Glutamatergic neuron (in vitro differentiated cells): ENCODE measurements around the gene NUP98. TPM values are rescaled to one million over a fixed set of nuclear protein-coding genes. Genes with fewer than 3 reads are reported as not detected.

ENCODE experiments used
- DNase-seq: peaks from one replicate; pipeline ENCODE4 v3.0.0; 2022
- H3K27ac Mint-ChIP-seq: one replicate; pipeline ENCODE4 v1.8.0; 2020; ENCODE audit warnings: mild to moderate bottlenecking, mixed read lengths, inconsistent platforms; ENCODE audit not compliant: unreplicated experiment
- H3K27me3 Mint-ChIP-seq: one replicate; pipeline ENCODE4 v1.8.0; 2020; ENCODE audit warnings: mild to moderate bottlenecking, moderate library complexity, mixed read lengths, inconsistent platforms; ENCODE audit not compliant: unreplicated experiment
- H3K36me3 Mint-ChIP-seq: one replicate; pipeline ENCODE4 v1.8.0; 2020; ENCODE audit warnings: mild to moderate bottlenecking, mixed read lengths, inconsistent platforms; ENCODE audit not compliant: unreplicated experiment
- H3K4me1 Mint-ChIP-seq: one replicate; pipeline ENCODE4 v1.8.0; 2020; ENCODE audit warnings: mild to moderate bottlenecking, low read depth, mixed read lengths, inconsistent platforms; ENCODE audit not compliant: unreplicated experiment
- H3K4me3 Mint-ChIP-seq: one replicate; pipeline ENCODE4 v1.8.0; 2020; ENCODE audit warnings: mild to moderate bottlenecking, mixed read lengths, inconsistent platforms; ENCODE audit not compliant: unreplicated experiment
- H3K9me3 Mint-ChIP-seq: one replicate; pipeline ENCODE4 v1.8.0; 2020; ENCODE audit warnings: mild to moderate bottlenecking, moderate library complexity, mixed read lengths, inconsistent platforms; ENCODE audit not compliant: unreplicated experiment
- CTCF ChIP-seq: fragments of 200-600 bp; sonication (generic); IDR thresholded peaks from one replicate; pipeline ENCODE4 v1.5.0; 2021; ENCODE audit not compliant: partially characterized antibody, unreplicated experiment
- total RNA-seq: library from RNA; stranded (reverse); fragmentation: NEBNext Ultra II Directional; extraction: Animal tissue kit (Norgen Biotek cat#: 25700); gene quantifications from one replicate; pipeline ENCODE4 v1.2.1, GENCODE V29; 2021; ENCODE audit not compliant: unreplicated experiment

Gene NUP98
- total RNA-seq, 1 donor from 2014 or later, result 49.6 TPM

GRCh38 chr11:3840870-3841425 lies 43.6 kb upstream of the NUP98 start, which contains the start of gene RHOG:
RHOG (minus strand) TSS chr11:3840959; CDS start chr11:3828138, 12,821 bp downstream.
- H3K27me3 Mint-ChIP-seq, result peaks cover 12% of the 10 kb centered on the region
- no peak for TF ChIP-seq CTCF
- H3K36me3 Mint-ChIP-seq, result peaks cover 6% of the 10 kb centered on the region
- DNase-seq, result peak; percentile 75
- H3K27ac Mint-ChIP-seq, result peak within 1 kb of the TSS; percentile 15
- peak within 1 kb of the TSS; percentile 88 for H3K4me3 Mint-ChIP-seq
- peaks cover 14% of the 10 kb centered on the region for H3K4me1 Mint-ChIP-seq
- H3K9me3 Mint-ChIP-seq, result peaks cover 11% of the 10 kb centered on the region

GRCh38 chr11:3840004-3840869 lies 42.9 kb upstream of the NUP98 start:
- H3K9me3 Mint-ChIP-seq, result peaks cover 11% of the 10 kb centered on the region

GRCh38 chr11:3838504-3838903 lies 41.1 kb upstream of the NUP98 start:
- H3K9me3 Mint-ChIP-seq, result peaks cover 11% of the 10 kb centered on the region
- H3K4me3 Mint-ChIP-seq, result no peak overlapping the region
- H3K36me3 Mint-ChIP-seq, result peaks cover 6% of the 10 kb centered on the region
- peaks cover 14% of the 10 kb centered on the region for H3K27me3 Mint-ChIP-seq
- H3K4me1 Mint-ChIP-seq, result peaks cover 14% of the 10 kb centered on the region
- no peak for TF ChIP-seq CTCF
- no peak overlapping the region for H3K27ac Mint-ChIP-seq
- DNase-seq, result no peak

More at GRCh38 chr11:3840004-3840869, 42.9 kb upstream of the NUP98 start:
- H3K36me3 Mint-ChIP-seq, result peaks cover 6% of the 10 kb centered on the region
- H3K27ac Mint-ChIP-seq, result peak overlapping the region; percentile 15
- TF ChIP-seq CTCF, result no peak
- peak; percentile 70 for DNase-seq
- H3K4me1 Mint-ChIP-seq, result peaks cover 14% of the 10 kb centered on the region
- H3K27me3 Mint-ChIP-seq, result peaks cover 12% of the 10 kb centered on the region
- H3K4me3 Mint-ChIP-seq, result peak overlapping the region; percentile 79

GRCh38 chr11:3837793-3838192 lies 40.4 kb upstream of the NUP98 start:
- Mint-ChIP-seq H3K9me3 (peaks cover 11% of the 10 kb centered on the region), H3K27ac (no peak overlapping the region), H3K4me3 (no peak overlapping the region), H3K36me3 (peaks cover 6% of the 10 kb centered on the region), H3K4me1 (peaks cover 14% of the 10 kb centered on the region), H3K27me3 (peaks cover 14% of the 10 kb centered on the region)
- DNase-seq, result no peak
- no peak for TF ChIP-seq CTCF

- Mint-ChIP-seq H3K27ac (no peak overlapping the region), H3K4me3 (no peak overlapping the region), H3K9me3 (peaks cover 11% of the 10 kb centered on the region), H3K36me3 (peaks cover 6% of the 10 kb centered on the region), H3K4me1 (peaks cover 14% of the 10 kb centered on the region), H3K27me3 (peaks cover 14% of the 10 kb centered on the region)
- no peak for DNase-seq
- no peak for TF ChIP-seq CTCF
These were observed 39.5 kb upstream of the NUP98 start for GRCh38 chr11:3836903-3837302.
